HEK293 (cell line): ENCODE results near the gene ECSIT.

Experiments used
- AEBP2 ChIP-seq: fragments of 450-650 bp; formaldehyde crosslinking; IDR thresholded peaks from 2 replicates; pipeline ENCODE4 v1.5.1; 2016; ENCODE audit warnings: missing biosample characterization, missing genetic modification characterization, borderline replicate concordance
- GLI2 ChIP-seq: fragments of 450-650 bp; formaldehyde crosslinking; IDR thresholded peaks from 2 replicates; pipeline ENCODE4; 2017; ENCODE audit warnings: missing biosample characterization, missing genetic modification characterization, low read depth, borderline replicate concordance
- KLF1 ChIP-seq: fragments of 450-650 bp; formaldehyde crosslinking; IDR thresholded peaks from 2 replicates; pipeline ENCODE4 v1.5.1; 2016; ENCODE audit warnings: missing biosample characterization, missing genetic modification characterization
- KLF17 ChIP-seq: fragments of 450-650 bp; formaldehyde crosslinking; IDR thresholded peaks from 2 replicates; pipeline ENCODE4 v1.5.1; 2016; ENCODE audit warnings: missing biosample characterization, missing genetic modification characterization
- OVOL3 ChIP-seq: fragments of 450-650 bp; formaldehyde crosslinking; IDR thresholded peaks from 2 replicates; pipeline ENCODE4 v1.5.1; 2016; ENCODE audit warnings: missing biosample characterization, missing genetic modification characterization
- REPIN1 ChIP-seq: fragments of 450-650 bp; formaldehyde crosslinking; IDR thresholded peaks from 2 replicates; pipeline ENCODE4 v1.5.1; 2017; ENCODE audit warnings: missing biosample characterization, missing genetic modification characterization, low read depth
- SP7 ChIP-seq: fragments of 450-650 bp; formaldehyde crosslinking; IDR thresholded peaks from 2 replicates; pipeline ENCODE4 v1.5.1; 2016; ENCODE audit warnings: missing biosample characterization, missing genetic modification characterization
- ZBTB20 ChIP-seq: fragments of 450-650 bp; formaldehyde crosslinking; IDR thresholded peaks from 2 replicates; pipeline ENCODE4 v1.5.1; 2016; ENCODE audit warnings: missing biosample characterization, missing genetic modification characterization
- ZFHX2 ChIP-seq: fragments of 450-650 bp; formaldehyde crosslinking; conservative IDR thresholded peaks from 2 replicates; pipeline ENCODE4 v1.5.1; 2016; ENCODE audit warnings: missing biosample characterization, missing genetic modification characterization
- ZFP37 ChIP-seq: fragments of 450-650 bp; formaldehyde crosslinking; IDR thresholded peaks from 2 replicates; pipeline ENCODE4 v1.5.1; 2016; ENCODE audit warnings: missing biosample characterization, missing genetic modification characterization
- ZNF132 ChIP-seq: fragments of 450-650 bp; formaldehyde crosslinking; IDR thresholded peaks from 2 replicates; pipeline ENCODE4 v1.5.1; 2017; ENCODE audit warnings: missing biosample characterization, missing genetic modification characterization, borderline replicate concordance
- ZNF146 ChIP-seq: fragments of 450-650 bp; formaldehyde crosslinking; IDR thresholded peaks from 2 replicates; pipeline ENCODE4 v1.5.1; 2016; ENCODE audit warnings: missing biosample characterization, missing genetic modification characterization
- ZNF157 ChIP-seq: fragments of 450-650 bp; formaldehyde crosslinking; IDR thresholded peaks from 2 replicates; pipeline ENCODE4 v1.5.1; 2016; ENCODE audit warnings: missing biosample characterization, missing genetic modification characterization
- ZNF184 ChIP-seq: fragments of 450-650 bp; IDR thresholded peaks from 2 replicates; pipeline ENCODE4 v1.5.1; 2018; ENCODE audit warnings: missing biosample characterization, mild to moderate bottlenecking, missing genetic modification characterization
- ZNF211 ChIP-seq: fragments of 450-650 bp; formaldehyde crosslinking; IDR thresholded peaks from 2 replicates; pipeline ENCODE4 v1.5.1; 2016; ENCODE audit warnings: low read depth, missing biosample characterization, missing genetic modification characterization
- ZNF248 ChIP-seq: fragments of 450-650 bp; formaldehyde crosslinking; IDR thresholded peaks from 2 replicates; pipeline ENCODE4 v1.5.1; 2017; ENCODE audit warnings: missing biosample characterization, missing genetic modification characterization
- ZNF266 ChIP-seq: fragments of 450-650 bp; formaldehyde crosslinking; IDR thresholded peaks from 2 replicates; pipeline ENCODE4 v1.5.1; 2016; ENCODE audit warnings: missing biosample characterization, missing genetic modification characterization, low read depth
- ZNF280C ChIP-seq: fragments of 450-650 bp; formaldehyde crosslinking; IDR thresholded peaks from 2 replicates; pipeline ENCODE4 v1.5.1; 2016; ENCODE audit warnings: missing biosample characterization, missing genetic modification characterization
- ZNF280D ChIP-seq: fragments of 450-650 bp; formaldehyde crosslinking; IDR thresholded peaks from 2 replicates; pipeline ENCODE4 v1.5.1; 2016; ENCODE audit warnings: missing biosample characterization, missing genetic modification characterization
- ZNF311 ChIP-seq: fragments of 450-650 bp; formaldehyde crosslinking; IDR thresholded peaks from 2 replicates; pipeline ENCODE4 v1.5.1; 2017; ENCODE audit warnings: missing biosample characterization, missing genetic modification characterization, borderline replicate concordance
- ZNF341 ChIP-seq: fragments of 450-650 bp; formaldehyde crosslinking; IDR thresholded peaks from 2 replicates; pipeline ENCODE4; 2016; ENCODE audit warnings: low read depth, missing biosample characterization, missing genetic modification characterization
- ZNF391 ChIP-seq: fragments of 450-650 bp; formaldehyde crosslinking; IDR thresholded peaks from 2 replicates; pipeline ENCODE4 v1.5.1; 2016; ENCODE audit warnings: low read depth, missing biosample characterization, missing genetic modification characterization, borderline replicate concordance
- ZNF394 ChIP-seq: fragments of 450-650 bp; formaldehyde crosslinking; IDR thresholded peaks from 2 replicates; pipeline ENCODE4 v1.5.1; 2016; ENCODE audit warnings: missing biosample characterization, missing genetic modification characterization, mild to moderate bottlenecking, moderate library complexity, borderline replicate concordance
- ZNF404 ChIP-seq: fragments of 450-650 bp; formaldehyde crosslinking; IDR thresholded peaks from 2 replicates; pipeline ENCODE4 v1.5.1; 2017; ENCODE audit warnings: missing biosample characterization, missing genetic modification characterization
- ZNF510 ChIP-seq: fragments of 450-650 bp; formaldehyde crosslinking; IDR thresholded peaks from 2 replicates; pipeline ENCODE4 v1.5.1; 2018; ENCODE audit warnings: mild to moderate bottlenecking, missing genetic modification characterization, missing biosample characterization; ENCODE audit not compliant: insufficient replicate concordance
- ZNF692 ChIP-seq: fragments of 450-650 bp; formaldehyde crosslinking; IDR thresholded peaks from 2 replicates; pipeline ENCODE4 v1.5.1; 2016; ENCODE audit warnings: missing biosample characterization, missing genetic modification characterization
- ZNF747 ChIP-seq: fragments of 450-650 bp; formaldehyde crosslinking; IDR thresholded peaks from 2 replicates; pipeline ENCODE4 v1.5.1; 2016; ENCODE audit warnings: missing biosample characterization, missing genetic modification characterization
- ZNF76 ChIP-seq: fragments of 450-650 bp; formaldehyde crosslinking; IDR thresholded peaks from 2 replicates; pipeline ENCODE4; 2016; ENCODE audit warnings: low read depth, missing biosample characterization, missing genetic modification characterization, borderline replicate concordance
- ZNF777 ChIP-seq: fragments of 450-650 bp; formaldehyde crosslinking; IDR thresholded peaks from 2 replicates; pipeline ENCODE4 v1.5.1; 2017; ENCODE audit warnings: missing biosample characterization, missing genetic modification characterization, borderline replicate concordance

ECSIT gene

GRCh38 chr19:11535792-11536595 lies 7.1 kb upstream of the ECSIT start (continued):
- TF ChIP-seq ZNF184 (tag by site-specific recombination) (peak; percentile 82; the same call in 1 of the 2 replicates), KLF17 (tag by site-specific recombination) (peak; percentile 74), ZNF391 (tag by site-specific recombination) (0 out of 2 replicates have a peak, but pooled peaks have one; percentile 26), ZNF146 (tag by site-specific recombination) (no peak), ZNF157 (tag by site-specific recombination) (no peak), ZNF692 (tag by site-specific recombination) (peak; percentile 48), ZNF280C (tag by site-specific recombination) (no peak), ZNF280D (tag by site-specific recombination) (0 out of 2 replicates have a peak, but pooled peaks have one; percentile 34), ZNF394 (tag by site-specific recombination) (0 out of 2 replicates have a peak, but pooled peaks have one; percentile 14), ZNF211 (no peak), ZNF341 (tag by site-specific recombination) (no peak), REPIN1 (0 out of 2 replicates have a peak, but pooled peaks have one; percentile 16), ZFHX2 (tag by site-specific recombination) (peak; percentile 72), ZNF777 (tag by site-specific recombination) (0 out of 2 replicates have a peak, but pooled peaks have one; percentile 19), ZNF266 (tag by site-specific recombination) (no peak), ZNF747 (tag by site-specific recombination) (no peak), SP7 (tag by site-specific recombination) (peak; percentile 65), ZFP37 (tag by site-specific recombination) (no peak), ZNF132 (no peak), ZNF76 (tag by site-specific recombination) (no peak; the same call in 1 of the 2 replicates), ZNF311 (tag by site-specific recombination) (no peak), AEBP2 (tag by site-specific recombination) (no peak), ZBTB20 (tag by site-specific recombination) (no peak), ZNF510 (tag by site-specific recombination) (no peak), GLI2 (tag by site-specific recombination) (no peak), ZNF404 (no peak), OVOL3 (tag by site-specific recombination) (no peak), KLF1 (tag by site-specific recombination) (peak; percentile 41; the same call in 1 of the 2 replicates), ZNF248 (tag by site-specific recombination) (no peak)
